Neural cell (in vitro differentiated cells): ENCODE results near the gene MEGF11.

Source experiments
- MXI1 ChIP-seq: fragments of 450-650 bp; conservative IDR thresholded peaks from 2 replicates; pipeline ENCODE4 v1.6.1; 2014; ENCODE audit warnings: antibody characterized with exemption, mild to moderate bottlenecking; ENCODE audit not compliant: poor library complexity, severe bottlenecking
- POLR2AphosphoS5 ChIP-seq: IDR thresholded peaks from 2 replicates; pipeline ENCODE4 v1.6.1; 2012
- SMC3 ChIP-seq: fragments of 450-650 bp; conservative IDR thresholded peaks from 2 replicates; pipeline ENCODE4 v1.6.1; 2014; ENCODE audit warnings: antibody characterized with exemption, mild to moderate bottlenecking, moderate library complexity; ENCODE audit not compliant: poor library complexity
- TAF1 ChIP-seq: IDR thresholded peaks from 2 replicates; pipeline ENCODE4 v1.6.1; 2012; ENCODE audit warnings: low read depth
- TF ChIP-seq, protein P1 (sequence below): fragments of 450-650 bp; IDR thresholded peaks from 2 replicates; pipeline ENCODE4 v1.5.1; 2014; ENCODE audit warnings: antibody characterized with exemption, mild to moderate bottlenecking, moderate library complexity; ENCODE audit not compliant: poor library complexity, severe bottlenecking
- TF ChIP-seq, protein P2 (sequence below): IDR thresholded peaks from 2 replicates; pipeline ENCODE4 v1.6.1; 2012; ENCODE audit warnings: borderline replicate concordance

GRCh38 chr15:66135664-66136063 lies 117.9 kb downstream of the MEGF11 start:
- TF ChIP-seq POLR2AphosphoS5: no peak
- no peak for TF ChIP-seq TAF1
- TF ChIP-seq SMC3: no peak
- TF ChIP-seq, protein P1, sequence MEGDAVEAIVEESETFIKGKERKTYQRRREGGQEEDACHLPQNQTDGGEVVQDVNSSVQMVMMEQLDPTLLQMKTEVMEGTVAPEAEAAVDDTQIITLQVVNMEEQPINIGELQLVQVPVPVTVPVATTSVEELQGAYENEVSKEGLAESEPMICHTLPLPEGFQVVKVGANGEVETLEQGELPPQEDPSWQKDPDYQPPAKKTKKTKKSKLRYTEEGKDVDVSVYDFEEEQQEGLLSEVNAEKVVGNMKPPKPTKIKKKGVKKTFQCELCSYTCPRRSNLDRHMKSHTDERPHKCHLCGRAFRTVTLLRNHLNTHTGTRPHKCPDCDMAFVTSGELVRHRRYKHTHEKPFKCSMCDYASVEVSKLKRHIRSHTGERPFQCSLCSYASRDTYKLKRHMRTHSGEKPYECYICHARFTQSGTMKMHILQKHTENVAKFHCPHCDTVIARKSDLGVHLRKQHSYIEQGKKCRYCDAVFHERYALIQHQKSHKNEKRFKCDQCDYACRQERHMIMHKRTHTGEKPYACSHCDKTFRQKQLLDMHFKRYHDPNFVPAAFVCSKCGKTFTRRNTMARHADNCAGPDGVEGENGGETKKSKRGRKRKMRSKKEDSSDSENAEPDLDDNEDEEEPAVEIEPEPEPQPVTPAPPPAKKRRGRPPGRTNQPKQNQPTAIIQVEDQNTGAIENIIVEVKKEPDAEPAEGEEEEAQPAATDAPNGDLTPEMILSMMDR: no peak
- TF ChIP-seq, protein P2, sequence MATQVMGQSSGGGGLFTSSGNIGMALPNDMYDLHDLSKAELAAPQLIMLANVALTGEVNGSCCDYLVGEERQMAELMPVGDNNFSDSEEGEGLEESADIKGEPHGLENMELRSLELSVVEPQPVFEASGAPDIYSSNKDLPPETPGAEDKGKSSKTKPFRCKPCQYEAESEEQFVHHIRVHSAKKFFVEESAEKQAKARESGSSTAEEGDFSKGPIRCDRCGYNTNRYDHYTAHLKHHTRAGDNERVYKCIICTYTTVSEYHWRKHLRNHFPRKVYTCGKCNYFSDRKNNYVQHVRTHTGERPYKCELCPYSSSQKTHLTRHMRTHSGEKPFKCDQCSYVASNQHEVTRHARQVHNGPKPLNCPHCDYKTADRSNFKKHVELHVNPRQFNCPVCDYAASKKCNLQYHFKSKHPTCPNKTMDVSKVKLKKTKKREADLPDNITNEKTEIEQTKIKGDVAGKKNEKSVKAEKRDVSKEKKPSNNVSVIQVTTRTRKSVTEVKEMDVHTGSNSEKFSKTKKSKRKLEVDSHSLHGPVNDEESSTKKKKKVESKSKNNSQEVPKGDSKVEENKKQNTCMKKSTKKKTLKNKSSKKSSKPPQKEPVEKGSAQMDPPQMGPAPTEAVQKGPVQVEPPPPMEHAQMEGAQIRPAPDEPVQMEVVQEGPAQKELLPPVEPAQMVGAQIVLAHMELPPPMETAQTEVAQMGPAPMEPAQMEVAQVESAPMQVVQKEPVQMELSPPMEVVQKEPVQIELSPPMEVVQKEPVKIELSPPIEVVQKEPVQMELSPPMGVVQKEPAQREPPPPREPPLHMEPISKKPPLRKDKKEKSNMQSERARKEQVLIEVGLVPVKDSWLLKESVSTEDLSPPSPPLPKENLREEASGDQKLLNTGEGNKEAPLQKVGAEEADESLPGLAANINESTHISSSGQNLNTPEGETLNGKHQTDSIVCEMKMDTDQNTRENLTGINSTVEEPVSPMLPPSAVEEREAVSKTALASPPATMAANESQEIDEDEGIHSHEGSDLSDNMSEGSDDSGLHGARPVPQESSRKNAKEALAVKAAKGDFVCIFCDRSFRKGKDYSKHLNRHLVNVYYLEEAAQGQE: no peak
- no peak for TF ChIP-seq MXI1
